CD4-positive, alpha-beta T cell treated with Interleukin-17A for 1 hour (primary cell): ENCODE measurements around the gene P3H2.

ENCODE experiments used
- DNase-seq: peaks from one replicate; pipeline ENCODE4 v3.0.0-alpha.2; 2020

Gene P3H2

GRCh38 chr3:190044142-190044541 lies 76.6 kb downstream of the P3H2 start:
- DNase-seq, result no peak

DNA sequence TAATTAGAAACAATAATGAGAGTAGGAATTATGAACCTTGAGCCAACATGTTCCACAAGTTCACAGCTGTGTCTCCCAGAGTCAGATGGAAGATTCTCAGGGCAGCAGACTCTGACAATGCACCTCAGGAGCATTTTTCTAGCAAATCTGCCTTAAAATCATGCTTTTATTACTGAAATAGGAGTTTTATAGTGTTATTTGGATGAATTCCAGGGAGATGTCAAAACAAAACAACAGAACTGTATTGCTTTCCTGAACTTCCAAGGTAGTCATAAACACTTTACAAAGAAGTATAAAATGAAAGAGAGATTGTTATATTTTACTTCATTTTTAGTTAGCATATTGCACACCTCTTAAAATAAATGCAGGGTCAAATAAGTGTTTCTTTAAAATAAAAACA lies 77.0 kb downstream of the P3H2 start:
- DNase-seq, result no peak

GRCh38 chr3:190042558-190042957 lies 78.1 kb downstream of the P3H2 start:
- no peak for DNase-seq

DNA sequence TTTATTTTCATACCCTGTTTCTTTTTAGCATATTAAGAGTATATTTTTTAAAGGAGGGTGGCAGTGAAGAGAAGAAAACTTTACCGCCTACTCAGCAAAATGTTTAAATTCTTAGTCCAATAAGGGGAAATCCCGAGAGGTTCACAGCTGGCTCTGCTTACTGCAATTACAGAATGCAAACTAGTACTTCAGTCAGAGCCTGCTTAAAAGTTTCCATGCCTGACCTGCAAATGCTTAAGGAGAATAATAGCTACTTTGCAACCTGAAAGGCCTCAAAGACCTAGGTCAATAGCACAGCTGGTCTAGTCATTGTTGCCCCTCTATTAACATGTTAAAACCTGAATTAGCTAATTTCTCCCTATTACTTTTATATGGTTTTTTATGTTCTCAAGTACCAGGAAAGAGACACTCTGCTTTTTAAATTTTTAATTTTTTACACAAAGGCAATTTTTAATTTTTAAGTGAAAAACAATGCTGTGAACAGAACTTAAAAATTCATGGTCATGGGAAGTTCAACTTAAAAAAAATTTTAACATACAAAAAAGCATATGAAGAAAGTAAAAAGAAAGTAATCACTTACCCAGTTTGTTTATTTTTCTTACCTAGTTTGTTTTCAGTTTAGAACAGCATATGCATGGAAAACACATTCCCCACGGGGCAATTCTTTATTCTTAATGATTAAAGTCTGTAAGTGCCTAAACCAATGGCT lies 79.2 kb downstream of the P3H2 start:
- no peak for DNase-seq

GRCh38 chr3:190040145-190040544 lies 80.6 kb downstream of the P3H2 start:
- no peak for DNase-seq

DNA sequence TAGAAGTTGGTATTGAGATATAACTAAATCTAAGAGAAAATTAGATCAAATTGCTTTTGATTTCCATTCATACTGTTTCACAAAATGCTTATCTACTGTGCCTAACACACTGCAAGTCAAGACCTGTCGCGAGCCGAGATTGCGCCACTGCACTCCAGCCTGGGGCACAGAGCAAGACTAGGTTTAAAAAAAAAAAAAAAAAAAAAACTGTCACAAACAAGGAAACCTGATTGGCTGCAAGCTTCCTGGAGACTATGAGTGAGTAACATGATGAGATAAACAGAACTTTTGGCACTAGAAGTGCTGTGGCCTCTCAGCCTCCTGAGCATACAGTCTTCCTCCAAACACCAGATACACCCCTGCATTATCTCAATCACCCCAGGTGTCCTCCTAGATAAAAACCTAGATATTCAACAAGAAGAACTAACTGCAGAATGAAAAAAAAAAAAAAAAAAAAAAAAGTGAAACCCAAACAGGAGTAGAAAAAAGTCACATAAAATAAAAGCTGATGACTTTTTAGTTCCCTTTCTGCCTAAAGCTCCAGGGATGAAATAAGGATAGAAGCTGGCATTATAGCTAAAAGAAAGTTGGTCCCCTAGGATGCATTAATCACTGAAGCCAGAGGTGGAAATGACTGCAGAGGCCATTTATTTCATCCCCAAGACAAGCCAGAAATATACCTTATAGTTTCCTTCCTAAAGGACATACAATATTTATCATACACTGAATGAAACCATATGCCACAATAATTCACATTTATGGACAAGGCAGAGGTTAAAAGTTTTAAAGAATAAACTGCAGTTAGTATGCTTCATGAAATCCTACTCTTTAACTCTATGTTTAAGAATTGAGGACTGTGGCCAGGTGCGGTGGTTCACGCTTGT lies 82.4 kb downstream of the P3H2 start:
- DNase-seq, result no peak

- no peak for DNase-seq
Measured at GRCh38 chr3:190036631-190037030, 84.1 kb downstream of the P3H2 start.

GRCh38 chr3:190034446-190034845 lies 86.3 kb downstream of the P3H2 start:
- DNase-seq, result no peak

DNA sequence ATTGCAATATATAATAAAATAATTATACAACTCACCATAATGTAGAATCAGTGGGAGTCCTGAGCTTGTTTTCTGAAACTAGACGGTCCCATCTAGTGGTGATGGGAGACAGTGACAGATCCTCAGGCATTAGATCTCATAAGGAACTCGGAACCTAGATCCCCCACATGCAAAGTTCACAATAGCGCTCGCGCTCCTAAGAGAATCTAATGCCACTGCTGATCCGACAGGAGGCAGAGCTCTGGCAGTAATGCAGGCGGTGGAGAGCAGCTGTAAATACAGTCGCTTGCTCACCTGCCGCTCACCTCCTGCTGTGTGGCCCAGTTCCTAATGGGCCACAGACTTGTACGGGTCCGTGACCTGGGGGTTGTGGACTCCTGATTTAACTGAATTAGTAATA lies 87.8 kb downstream of the P3H2 start:
- DNase-seq, result no peak

DNA sequence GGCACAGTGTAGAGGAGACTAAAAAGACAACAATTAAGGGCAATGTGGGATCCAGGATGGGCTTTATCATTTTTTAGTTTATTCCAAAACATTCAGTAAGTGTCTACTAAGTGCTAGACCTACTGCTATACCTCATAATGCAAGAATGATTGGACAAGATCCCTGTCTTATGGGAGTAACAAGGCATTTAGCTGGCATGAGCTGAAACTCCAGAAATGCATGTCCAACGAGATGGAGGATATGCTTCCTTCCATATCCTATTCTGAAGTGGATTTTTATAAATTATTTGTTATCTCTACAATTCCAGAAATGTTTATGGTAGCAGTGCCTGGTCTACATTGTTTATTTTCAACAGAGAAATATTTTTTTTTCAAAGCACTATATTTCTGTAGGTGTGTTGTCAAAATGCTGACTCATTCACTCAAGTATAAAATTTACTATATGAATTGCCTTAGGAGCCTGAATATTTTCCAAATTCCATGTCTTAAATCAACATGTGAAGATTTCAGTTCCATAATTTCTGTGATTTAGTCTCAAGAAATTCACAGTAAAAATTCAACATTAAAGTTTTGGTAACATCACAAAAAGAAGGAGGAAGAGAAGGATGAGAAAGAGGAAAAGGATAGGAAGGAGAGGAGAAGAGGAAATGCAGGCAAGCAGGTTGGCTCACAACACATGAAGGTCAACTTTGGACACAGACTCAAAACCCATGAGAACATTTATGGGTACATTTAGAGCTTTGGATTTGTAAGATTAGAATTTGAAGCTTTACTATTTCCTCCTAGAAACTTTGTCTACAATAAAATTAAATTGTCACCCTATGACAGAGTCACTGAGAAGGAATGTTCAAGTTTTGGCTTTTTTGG lies 88.6 kb downstream of the P3H2 start:
- no peak for DNase-seq

- DNase-seq, result no peak
Measured at GRCh38 chr3:190027116-190027515, 93.6 kb downstream of the P3H2 start.

GRCh38 chr3:190026154-190026553 lies 94.5 kb downstream of the P3H2 start:
- DNase-seq, result no peak

DNA sequence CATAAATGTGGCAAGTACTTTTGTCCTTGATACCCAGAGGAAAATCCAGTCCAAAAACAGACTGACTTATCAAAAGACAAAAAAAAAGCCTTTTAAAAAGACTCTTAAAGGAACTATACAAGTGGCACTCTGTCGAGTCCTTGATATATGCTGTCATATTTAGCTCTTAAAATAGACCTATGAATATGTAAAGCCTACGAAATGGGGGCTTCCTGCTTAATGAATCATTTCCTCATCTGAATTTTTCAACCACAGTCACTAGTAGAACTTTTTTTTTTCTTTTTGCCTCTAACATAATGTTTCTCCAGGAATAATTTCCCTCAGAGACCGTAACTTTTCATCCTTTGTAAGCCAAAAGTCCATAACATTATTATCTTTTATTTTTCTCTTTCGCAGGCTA lies 95.8 kb downstream of the P3H2 start:
- DNase-seq, result no peak

- DNase-seq, result no peak
Measured at GRCh38 chr3:190019844-190020243, 100.9 kb downstream of the P3H2 start.

DNA sequence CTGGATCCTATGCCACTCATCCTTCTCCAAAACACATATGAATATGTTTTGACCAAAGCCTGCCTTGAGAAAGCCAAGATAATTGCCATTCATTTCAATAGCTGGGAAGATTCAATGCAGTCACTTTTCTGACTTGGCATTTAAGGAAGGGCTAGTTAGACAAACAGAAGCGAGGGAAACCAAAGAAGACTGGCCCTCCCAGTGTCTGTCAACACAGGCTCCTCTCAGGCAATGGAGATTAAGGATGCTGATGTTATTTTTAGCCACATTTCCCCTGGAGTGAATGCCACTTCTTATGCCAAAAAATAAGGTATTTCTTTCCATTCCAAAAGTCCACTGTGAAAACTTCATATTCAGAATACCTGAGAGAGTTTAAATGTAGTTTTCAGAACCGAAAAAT lies 101.7 kb downstream of the P3H2 start:
- DNase-seq, result no peak

DNA sequence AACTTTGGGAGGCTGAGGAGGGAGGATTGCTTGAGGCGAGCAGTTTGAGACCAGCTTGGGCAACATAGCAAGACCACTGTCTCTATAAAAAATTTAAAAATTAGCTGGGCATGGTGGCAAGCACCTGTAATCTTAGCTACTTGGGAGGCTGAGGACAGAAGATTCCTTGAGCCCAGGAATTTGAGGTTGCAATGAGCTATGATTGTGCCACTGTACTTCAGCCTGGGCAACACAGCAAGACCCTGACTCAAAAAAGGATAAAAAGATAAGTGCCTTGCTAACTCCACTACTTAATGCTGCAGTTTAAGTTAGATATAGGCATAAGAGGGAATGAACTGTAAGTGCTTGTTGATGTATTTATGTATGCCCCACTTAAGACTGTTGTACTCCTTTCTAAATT lies 102.2 kb downstream of the P3H2 start:
- no peak for DNase-seq

DNA sequence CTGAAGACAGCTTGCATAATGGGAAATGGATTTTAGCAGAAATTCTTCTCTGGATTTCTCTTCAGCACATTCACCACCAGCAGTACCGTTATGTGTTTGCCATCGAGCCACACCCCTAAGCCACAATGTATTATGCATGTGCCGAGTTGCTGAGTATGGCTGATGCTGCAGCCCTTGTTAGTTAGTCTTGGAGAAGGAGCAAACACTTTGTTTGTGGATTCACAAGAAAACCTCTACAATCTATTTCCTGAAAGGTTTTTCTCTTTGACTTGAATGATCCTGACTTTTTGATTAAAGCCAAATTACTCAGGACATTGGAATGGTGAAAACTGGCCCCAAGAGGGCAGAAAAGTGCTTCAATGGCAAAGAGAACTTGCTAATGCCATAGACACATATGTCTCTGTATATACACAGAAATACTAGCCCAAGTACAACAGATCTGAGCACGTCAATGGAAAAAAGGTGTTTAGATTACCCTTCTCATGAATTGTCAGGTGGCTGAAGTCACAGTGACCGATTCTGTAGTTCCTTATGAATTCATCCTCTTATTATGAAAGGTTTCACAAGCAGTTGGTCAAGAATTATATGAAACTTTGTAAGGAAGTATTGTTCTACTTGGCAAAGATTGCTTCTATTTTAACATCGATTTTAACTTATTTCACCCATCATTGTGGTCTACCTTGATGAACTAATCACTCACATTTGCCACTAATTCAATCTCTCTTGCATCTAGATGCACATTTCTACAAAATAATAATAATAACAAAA lies 103.0 kb downstream of the P3H2 start:
- DNase-seq, result no peak

- DNase-seq, result no peak
Measured at GRCh38 chr3:190016966-190017365, 103.7 kb downstream of the P3H2 start.

- no peak for DNase-seq
Measured at GRCh38 chr3:190014940-190015339, 105.8 kb downstream of the P3H2 start.

DNA sequence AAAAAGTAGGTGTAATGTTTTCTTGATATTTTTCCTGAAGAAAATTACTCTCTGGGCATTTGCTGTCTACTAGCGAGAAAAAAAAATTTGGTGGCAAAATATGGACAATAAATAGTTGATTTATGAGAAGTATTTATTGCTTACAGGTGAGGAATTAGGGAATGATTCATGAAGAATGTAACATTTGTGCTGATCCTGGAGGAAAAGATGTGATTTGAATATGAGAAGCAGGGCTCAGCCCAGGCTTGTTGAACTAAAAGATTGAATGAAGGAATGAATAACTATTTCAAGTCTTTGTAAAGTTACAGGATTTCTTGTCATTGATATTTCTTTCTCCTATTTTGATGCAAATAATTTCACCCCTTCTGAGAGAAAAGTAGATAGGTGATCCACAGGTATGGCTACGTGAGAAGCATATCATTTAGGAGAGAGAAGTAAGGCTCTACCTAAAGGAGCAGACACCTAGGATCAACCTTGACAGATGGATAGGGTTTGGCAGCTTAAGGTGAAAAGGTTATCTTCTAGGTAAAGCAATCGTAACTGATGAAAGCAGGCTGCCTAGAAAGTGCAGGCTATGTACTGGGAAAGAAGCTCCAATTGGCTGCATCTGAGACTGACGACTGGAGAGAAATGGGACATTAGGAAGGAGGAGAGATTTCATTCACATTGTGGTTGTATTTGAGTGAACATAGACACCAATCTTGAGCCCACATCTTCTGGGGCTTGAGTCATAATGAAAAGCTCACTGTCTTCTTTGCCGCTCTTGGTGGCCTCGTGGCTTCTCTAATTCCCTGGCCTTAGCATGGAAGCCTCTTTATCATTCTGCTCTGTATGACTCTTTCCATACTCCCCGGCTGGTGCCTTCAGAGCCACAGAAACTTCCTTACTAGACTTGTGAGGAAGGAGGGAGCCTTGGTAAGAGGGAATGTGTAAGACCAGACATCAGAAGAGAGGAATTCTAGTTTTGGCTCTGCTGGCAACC lies 106.5 kb downstream of the P3H2 start:
- DNase-seq, result no peak

DNA sequence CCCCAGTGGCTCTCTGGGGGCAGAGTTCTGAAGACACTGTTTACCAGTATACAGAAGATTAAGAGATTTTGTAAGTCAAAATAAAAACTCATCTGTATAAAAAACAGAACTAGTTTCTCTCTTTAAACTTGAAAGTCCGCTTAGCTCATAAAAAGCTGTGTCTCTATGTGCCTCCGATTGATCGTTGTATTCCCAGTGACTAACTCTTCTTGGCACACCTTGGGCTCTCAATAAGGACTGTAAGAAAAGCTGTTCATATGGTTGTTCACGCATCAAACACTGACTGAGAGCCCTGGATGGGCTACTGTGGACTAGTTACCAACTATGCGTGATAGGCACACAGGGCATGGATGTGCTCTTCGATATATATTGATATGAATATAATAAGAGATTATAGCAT lies 107.9 kb downstream of the P3H2 start:
- DNase-seq, result no peak
